Gastroesophageal sphincter (tissue), 3 donors: ENCODE data around the gene VCP.

Experiments used
- CTCF ChIP-seq, 4 experiments: fragments of 200-600 bp in 2 of 4; fragments of 450-650 bp in 2 of 4; sonication (generic) in 1 of 4; IDR thresholded peaks; one replicate each; pipeline ENCODE4 v1.5.1; 2017 to 2019; ENCODE audit warnings: antibody characterized with exemption in 4 of 4, mild to moderate bottlenecking in 2 of 4, moderate library complexity in 2 of 4
- EP300 ChIP-seq: sonication (generic); formaldehyde crosslinking; IDR thresholded peaks from one replicate; pipeline ENCODE4 v1.6.1; 2017; ENCODE audit warnings: antibody characterized with exemption, mild to moderate bottlenecking
- POLR2A ChIP-seq, 2 donors: fragments of 450-650 bp; IDR thresholded peaks; one replicate each; pipeline ENCODE4 v1.6.1; 2017; ENCODE audit warnings: antibody characterized with exemption in 2 of 2, mild to moderate bottlenecking in 2 of 2, moderate library complexity in 1 of 2
- POLR2AphosphoS5 ChIP-seq: sonication (generic); formaldehyde crosslinking; IDR thresholded peaks from one replicate; pipeline ENCODE4 v1.6.1; 2017; ENCODE audit warnings: antibody characterized with exemption

DNA sequence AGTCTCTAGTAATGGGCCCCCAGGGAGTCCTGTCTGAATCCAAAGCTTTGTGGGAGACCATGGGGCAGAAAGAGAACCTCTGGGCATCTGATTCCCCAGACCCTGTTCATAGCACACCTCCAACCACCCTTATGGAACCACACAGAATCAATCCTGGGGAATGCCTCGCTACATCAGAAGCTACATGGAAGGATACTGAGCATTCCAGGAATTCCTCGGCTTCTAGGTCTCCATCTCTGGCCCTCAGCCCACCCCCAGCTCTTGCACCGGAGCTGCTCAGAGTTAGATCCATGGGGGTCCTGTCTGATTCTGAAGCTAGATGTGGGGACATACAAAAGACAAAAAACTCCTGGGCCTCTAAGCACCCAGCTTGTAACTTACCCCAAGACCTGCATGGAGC is 28.4 kb downstream of the VCP start:
- no peak for TF ChIP-seq POLR2A (IDR thresholded peaks at IDR 0.05)
- no peak for TF ChIP-seq CTCF (IDR thresholded peaks at IDR 0.05)
- no peak for TF ChIP-seq EP300
- TF ChIP-seq POLR2AphosphoS5, result no peak
